Keratinocyte (primary cell): ENCODE data around the gene TRIM25. TPM values are rescaled to one million over a fixed set of nuclear protein-coding genes. Genes with fewer than 3 reads are reported as not detected.
A peak's percentile ranks its signal among the peaks of the same experiment; 100 is the strongest.

Experiments
- DNase-seq: peaks from one replicate; pipeline ENCODE4 v3.0.0-alpha.2; 2011; ENCODE audit warnings: low read depth, missing footprints, low spot score
- FAIRE-seq: peaks from 2 replicates; lab custom pipeline; 2011; peaks lifted over from hg19 to GRCh38; lab: Jason Lieb, UNC
- H2AFZ ChIP-seq: 2 replicates; pipeline ENCODE4 v1.6.0; 2012; ENCODE audit warnings: low read length, control low read depth, inconsistent platforms; ENCODE audit not compliant: control insufficient read depth
- H3K27ac ChIP-seq: 2 replicates; pipeline ENCODE4 v1.5.1; 2011; ENCODE audit warnings: low read length; ENCODE audit not compliant: control insufficient read depth, insufficient read depth
- H3K27me3 ChIP-seq: 3 replicates; pipeline ENCODE4 v1.6.0; 2011; ENCODE audit warnings: low read length; ENCODE audit not compliant: control insufficient read depth, insufficient read depth; ENCODE audit errors: extremely low read depth
- H3K36me3 ChIP-seq, 2 experiments: 2 replicates in 1 of 2; 3 replicates in 1 of 2; pipeline ENCODE4 v1.5.1; 2011; ENCODE audit warnings: low read length in 2 of 2, mild to moderate bottlenecking in 1 of 2; ENCODE audit not compliant: control insufficient read depth in 2 of 2, insufficient read depth in 2 of 2; ENCODE audit errors: extremely low read depth in 1 of 2
- H3K4me1 ChIP-seq: 3 replicates; pipeline ENCODE4 v1.5.1; 2011; ENCODE audit warnings: low read length; ENCODE audit not compliant: control insufficient read depth, insufficient read depth; ENCODE audit errors: extremely low read depth
- H3K4me2 ChIP-seq: 3 replicates; pipeline ENCODE4 v1.6.0; 2011; ENCODE audit warnings: low read depth, low read length; ENCODE audit not compliant: control insufficient read depth, insufficient read depth; ENCODE audit errors: extremely low read depth
- H3K4me3 ChIP-seq, 3 experiments: fragments of 200-600 bp in 1 of 3; sonication (generic) in 1 of 3; 2 replicates in 2 of 3; 3 replicates in 1 of 3; pipeline ENCODE4 v1.5.1; 2011 to 2016; ENCODE audit warnings: low read length in 3 of 3, mild to moderate bottlenecking in 3 of 3, control low read depth in 2 of 3, inconsistent platforms in 1 of 3, low read depth in 1 of 3, mixed read lengths in 1 of 3, mixed run types in 1 of 3, moderate library complexity in 1 of 3; ENCODE audit not compliant: control insufficient read depth in 2 of 3, insufficient read depth in 2 of 3; ENCODE audit errors: extremely low read depth in 1 of 3
- H3K79me2 ChIP-seq: 2 replicates; pipeline ENCODE4 v1.6.0; 2012; ENCODE audit warnings: low read length; ENCODE audit not compliant: control insufficient read depth, insufficient read depth
- H3K9ac ChIP-seq: 3 replicates; pipeline ENCODE4 v1.6.0; 2011; ENCODE audit warnings: low read length; ENCODE audit not compliant: control insufficient read depth, insufficient read depth; ENCODE audit errors: extremely low read depth
- H3K9me1 ChIP-seq: 3 replicates; pipeline ENCODE4 v1.6.0; 2011; ENCODE audit warnings: low read length; ENCODE audit not compliant: control insufficient read depth, insufficient read depth; ENCODE audit errors: extremely low read depth
- H3K9me3 ChIP-seq: 2 replicates; pipeline ENCODE4 v1.5.1; 2012; ENCODE audit warnings: low read depth, low read length; ENCODE audit not compliant: control insufficient read depth
- H4K20me1 ChIP-seq: 3 replicates; pipeline ENCODE4 v1.6.0; 2011; ENCODE audit warnings: low read length; ENCODE audit not compliant: control insufficient read depth, insufficient read depth; ENCODE audit errors: extremely low read depth
- CTCF ChIP-seq, 3 experiments: IDR thresholded peaks in 1 of 3; conservative IDR thresholded peaks in 1 of 3; optimal IDR thresholded peaks in 1 of 3; 2 replicates in 2 of 3; 3 replicates in 1 of 3; pipeline versions ENCODE3 to v1.5.1; 2011; ENCODE audit warnings: low read length in 3 of 3, mild to moderate bottlenecking in 3 of 3, moderate library complexity in 2 of 3, control low read depth in 1 of 3, inconsistent platforms in 1 of 3; ENCODE audit not compliant: insufficient read depth in 2 of 3; ENCODE audit errors: extremely low read depth in 1 of 3
- EZH2 ChIP-seq: IDR thresholded peaks from one replicate; pipeline ENCODE4 v1.6.1; 2012; ENCODE audit warnings: inconsistent platforms, mild to moderate bottlenecking, low read length, moderate library complexity
- dilution Hi-C: fragments of 300-500 bp; cut with MboI; formaldehyde crosslinking; loops from one replicate; pipeline ENCODE4 v1.7.0; 2020; ENCODE audit warnings: low sequenced_read_pairs; ENCODE audit not compliant: extremely low pct_ligation_motif_present
- polyA minus RNA-seq, 3 experiments: library from RNA; depleted of rRNA, polyadenylated mRNA; stranded (reverse); fragments of >200 nt; gene quantifications; 1 replicate in 1 of 3; 2 replicates in 1 of 3; 3 replicates in 1 of 3; pipeline ENCODE4 v1.2.3, GENCODE V29; 2011
- polyA plus RNA-seq, 5 experiments: library from polyadenylated mRNA; depleted of rRNA in 3 of 5; stranded (reverse) in 3 of 5; stranded (forward) in 1 of 5; unstranded in 1 of 5; fragments of >200 nt; gene quantifications; 1 replicate in 1 of 5; 2 replicates in 3 of 5; 3 replicates in 1 of 5; pipeline versions ENCODE4 v1.2.1 to v1.2.3, GENCODE V29; 2011 to 2012; ENCODE audit warnings: missing spikeins in 2 of 5, low read depth in 1 of 5, low replicate concordance in 1 of 5

Gene TRIM25
- 35.0 to 98.7 TPM (median 60.3 TPM) in 3 replicates for polyA plus RNA-seq
- 138 TPM for polyA plus RNA-seq (2011; ENCODE audit: low read depth)
- 45.1 and 67.0 TPM in 2 replicates for polyA plus RNA-seq (2011; cell fraction: cytosol; rRNA removed)
- polyA plus RNA-seq (2011; cell fraction: nucleus; rRNA removed): 75.6 and 97.0 TPM in 2 replicates
- polyA plus RNA-seq (2012; ENCODE audit: low replicate concordance): 38.6 and 67.5 TPM in 2 replicates
- polyA minus RNA-seq: 48.1 to 70.4 TPM (median 59.6 TPM) in 3 replicates
- polyA minus RNA-seq (2011; cell fraction: cytosol; rRNA and poly(A)+ RNA removed): 55.8 TPM
- 58.3 and 90.5 TPM in 2 replicates for polyA minus RNA-seq (2011; cell fraction: nucleus; rRNA and poly(A)+ RNA removed)

DNA sequence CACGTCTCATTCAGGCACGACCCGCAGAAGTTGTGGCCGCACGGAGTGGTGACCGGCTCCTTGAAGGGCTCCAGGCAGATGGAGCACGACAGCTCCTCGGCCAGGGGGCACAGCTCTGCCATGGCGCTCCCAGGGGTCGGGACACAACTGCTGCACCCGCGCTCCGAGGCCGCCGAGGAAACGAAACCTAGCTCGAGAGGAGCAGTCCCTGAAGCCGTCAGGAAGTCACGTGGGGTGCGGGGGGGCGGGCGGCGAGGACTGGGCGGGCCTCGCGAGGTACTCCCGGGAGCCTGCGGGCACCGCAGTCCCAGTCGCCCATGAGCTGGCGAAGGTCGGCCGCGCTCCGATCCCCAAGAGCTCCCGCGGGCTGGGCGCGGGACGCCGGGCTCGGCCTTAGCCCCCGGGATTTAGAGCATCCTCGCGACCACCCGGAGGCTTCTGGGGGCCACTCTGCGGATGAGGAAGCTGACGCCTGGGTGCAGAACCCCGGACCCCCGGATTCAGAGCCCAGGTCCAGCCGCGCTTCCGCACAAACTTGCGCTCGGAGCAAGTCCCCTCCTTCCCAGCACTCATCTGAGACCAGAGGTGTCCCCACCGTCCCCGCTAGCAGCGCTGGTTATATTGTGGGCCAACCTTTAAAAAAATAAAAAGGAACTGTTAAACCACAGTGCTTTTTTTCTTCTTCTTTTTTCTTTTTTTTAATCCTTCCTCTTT is at the start of gene TRIM25:
TSS of gene TRIM25 (minus strand) at position 183 of the 714 bp plus-strand sequence. CDS start at position 122, 61 bp downstream.
- H3K4me1 ChIP-seq: peaks cover 30% of the 10 kb centered on the region
- DNase-seq: no peak
- H3K79me2 ChIP-seq: peaks cover 47% of the 10 kb centered on the region
- FAIRE-seq: no peak
- H4K20me1 ChIP-seq: no peaks in the 10 kb centered on the region
- H3K27me3 ChIP-seq: no peaks in the 10 kb centered on the region
- peak within 1 kb of the TSS; percentile 85 to 97 (median 93) for H3K4me3 ChIP-seq
- H3K9me3 ChIP-seq: no peaks in the 10 kb centered on the region
- TF ChIP-seq CTCF (optimal IDR thresholded peaks at IDR 0.05 in 1 of 3, IDR thresholded peaks at IDR 0.05 in 1 of 3, conservative IDR thresholded peaks at IDR 0.05 in 1 of 3; ENCODE audit: extremely low read depth in 1 of 3, insufficient read depth in 2 of 3, low read length in 3 of 3): no peak
- TF ChIP-seq EZH2: no peak
- peak within 1 kb of the TSS; percentile 92 for H2AFZ ChIP-seq
- no peaks in the 10 kb centered on the region for H3K9me1 ChIP-seq
- dilution Hi-C loops: no loop called here
- H3K4me2 ChIP-seq: peak within 1 kb of the TSS; percentile 97
- peak within 1 kb of the TSS; percentile 97 for H3K9ac ChIP-seq
- peaks cover 0 to 17% of the 10 kb centered on the region in 2 experiments for H3K36me3 ChIP-seq
- peak within 1 kb of the TSS; percentile 93 for H3K27ac ChIP-seq

GRCh38 chr17:56960596-56961538 is 47.0 kb upstream of the TRIM25 start, which contains the start of gene COIL:
COIL (minus strand) TSS chr17:56961050; CDS start chr17:56961019, 31 bp downstream.
- DNase-seq: no peak
- Histone ChIP-seq H4K20me1 (no peaks in the 10 kb centered on the region), H3K9ac (peak within 1 kb of the TSS; percentile 96), H3K9me1 (no peaks in the 10 kb centered on the region), H3K36me3 (no peaks in the 10 kb centered on the region), H3K4me1 (peaks cover 11% of the 10 kb centered on the region), H2AFZ (peak within 1 kb of the TSS; percentile 97), H3K4me3 (peak within 1 kb of the TSS; percentile 55 to 96 (median 82)), H3K9me3 (no peaks in the 10 kb centered on the region), H3K79me2 (peaks cover 31% of the 10 kb centered on the region), H3K27ac (peak within 1 kb of the TSS; percentile 95), H3K4me2 (peak within 1 kb of the TSS; percentile 75), H3K27me3 (no peaks in the 10 kb centered on the region)
- TF ChIP-seq EZH2: no peak
- TF ChIP-seq CTCF (optimal IDR thresholded peaks at IDR 0.05 in 1 of 3, IDR thresholded peaks at IDR 0.05 in 1 of 3, conservative IDR thresholded peaks at IDR 0.05 in 1 of 3; ENCODE audit: extremely low read depth in 1 of 3, insufficient read depth in 2 of 3, low read length in 3 of 3): peak; percentile 95 to 99 (median 98)
- dilution Hi-C loops: no loop called here
- FAIRE-seq: no peak
